ENCODE measurements around the gene PKHD1.

DNA sequence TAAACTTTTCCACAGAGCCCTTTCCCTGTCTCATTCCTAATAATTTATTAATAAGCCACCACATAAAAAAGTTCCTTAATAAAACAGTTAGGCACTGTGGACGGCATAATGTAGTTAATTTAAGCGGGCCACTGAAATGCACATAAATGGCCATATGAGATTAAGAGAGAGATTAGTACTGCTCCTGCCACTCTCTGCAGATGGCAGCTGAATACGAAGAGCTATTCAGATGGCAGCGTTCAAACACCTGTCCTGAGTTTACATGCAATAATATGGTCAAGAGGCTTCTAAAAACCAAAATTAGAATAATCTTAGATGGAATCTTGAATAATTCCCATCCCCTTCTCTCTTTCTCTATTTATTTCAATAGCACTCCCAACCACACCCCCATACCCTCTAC lies 461.8 kb downstream of the PKHD1 start:
- TF ChIP-seq EZH2 (conservative IDR thresholded peaks at IDR 0.05; ENCODE audit: low read depth, low read length) (no peak), SRSF1 (optimal IDR thresholded peaks at IDR 0.05; ENCODE audit: low read depth, low read length) (no peak)

Data from HepG2 (cell line).